ENCODE data around the gene SMG6.

DNA sequence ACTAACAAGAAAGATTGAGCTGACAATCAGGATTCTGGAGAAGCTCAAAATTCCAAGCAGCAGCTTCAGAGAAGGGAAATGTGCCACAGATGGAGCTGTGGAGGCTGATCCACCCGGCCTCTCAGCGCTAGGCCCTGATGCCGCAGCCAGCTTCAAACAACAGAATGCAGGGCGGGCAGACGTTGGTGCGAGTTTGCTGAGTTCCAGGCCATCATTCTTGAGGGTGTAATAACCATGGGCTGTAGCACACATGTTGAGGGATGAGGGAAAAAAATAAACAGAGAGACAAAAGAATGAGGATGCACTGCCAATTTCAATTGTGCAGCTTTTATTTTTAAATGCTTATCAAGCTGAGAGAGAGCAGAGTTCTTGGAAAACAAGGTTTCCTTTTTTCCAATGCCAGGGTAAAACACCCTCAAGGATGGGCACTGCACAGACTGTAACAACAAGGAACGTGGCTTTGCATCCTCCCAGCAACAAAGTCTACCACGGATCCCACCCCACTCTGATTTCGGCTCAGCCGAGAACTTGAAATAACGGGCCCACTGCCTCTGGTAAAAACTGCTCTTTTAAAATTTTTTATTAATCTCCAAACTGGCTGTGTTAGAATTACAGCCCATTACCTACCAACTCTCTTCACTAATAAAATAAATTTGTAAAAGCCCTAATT is 90.2 kb downstream of the SMG6 start:
- TF ChIP-seq ZNF433 (tag by site-specific recombination; IDR thresholded peaks at IDR 0.05; ENCODE audit: low read depth) = no peak
- no peak for TF ChIP-seq YY1 (tag by site-specific recombination; IDR thresholded peaks at IDR 0.05)
- TF ChIP-seq, protein P1, sequence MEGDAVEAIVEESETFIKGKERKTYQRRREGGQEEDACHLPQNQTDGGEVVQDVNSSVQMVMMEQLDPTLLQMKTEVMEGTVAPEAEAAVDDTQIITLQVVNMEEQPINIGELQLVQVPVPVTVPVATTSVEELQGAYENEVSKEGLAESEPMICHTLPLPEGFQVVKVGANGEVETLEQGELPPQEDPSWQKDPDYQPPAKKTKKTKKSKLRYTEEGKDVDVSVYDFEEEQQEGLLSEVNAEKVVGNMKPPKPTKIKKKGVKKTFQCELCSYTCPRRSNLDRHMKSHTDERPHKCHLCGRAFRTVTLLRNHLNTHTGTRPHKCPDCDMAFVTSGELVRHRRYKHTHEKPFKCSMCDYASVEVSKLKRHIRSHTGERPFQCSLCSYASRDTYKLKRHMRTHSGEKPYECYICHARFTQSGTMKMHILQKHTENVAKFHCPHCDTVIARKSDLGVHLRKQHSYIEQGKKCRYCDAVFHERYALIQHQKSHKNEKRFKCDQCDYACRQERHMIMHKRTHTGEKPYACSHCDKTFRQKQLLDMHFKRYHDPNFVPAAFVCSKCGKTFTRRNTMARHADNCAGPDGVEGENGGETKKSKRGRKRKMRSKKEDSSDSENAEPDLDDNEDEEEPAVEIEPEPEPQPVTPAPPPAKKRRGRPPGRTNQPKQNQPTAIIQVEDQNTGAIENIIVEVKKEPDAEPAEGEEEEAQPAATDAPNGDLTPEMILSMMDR (tag by site-specific recombination; IDR thresholded peaks at IDR 0.05) = no peak
